AG04450 (cell line): ENCODE results near the gene MAFF. TPM values are rescaled to one million over a fixed set of nuclear protein-coding genes. Genes with fewer than 3 reads are reported as not detected.

Source experiments
- CTCF ChIA-PET: fragments of 300-600, 350-600 bp; formaldehyde crosslinking; extraction: SDS; loops from one replicate; lab custom pipeline; 2022; ENCODE audit warnings: antibody characterized with exemption, inconsistent platforms; lab: Charles Lee
- POLR2A ChIA-PET: fragments of 350-600 bp; formaldehyde crosslinking; extraction: SDS; loops from one replicate; lab custom pipeline; 2021; ENCODE audit warnings: antibody characterized with exemption, inconsistent platforms; lab: Yijun Ruan, JAX
- DNase-seq: peaks from one replicate; pipeline ENCODE4 v3.0.0-alpha.2; 2011; ENCODE audit warnings: low read depth, low spot score
- H3K27ac ChIP-seq: one replicate; pipeline ENCODE4 v1.5.1; 2012; ENCODE audit warnings: low read depth, low read length, control low read depth
- H3K27me3 ChIP-seq: one replicate; pipeline ENCODE4 v1.6.0; 2012; ENCODE audit warnings: low read length; ENCODE audit not compliant: control insufficient read depth, insufficient read depth
- H3K4me3 ChIP-seq: 2 replicates; pipeline ENCODE4 v1.5.1; 2011; ENCODE audit warnings: mild to moderate bottlenecking, low read depth, low read length, control low read depth
- H3K9me3 ChIP-seq: 2 replicates; pipeline ENCODE4 v1.5.1; 2012; ENCODE audit warnings: low read length; ENCODE audit not compliant: control insufficient read depth, insufficient read depth
- polyA plus RNA-seq: library from polyadenylated mRNA; depleted of rRNA; stranded (reverse); fragments of >200 nt; gene quantifications from 2 replicates; pipeline ENCODE4 v1.2.3, GENCODE V29; 2011; rRNA removed
- small RNA-seq: library from RNA; depleted of rRNA; stranded (forward); fragments of <200 nt; gene quantifications from one replicate; pipeline ENCODE3, GENCODE V24; 2012; ENCODE audit warnings: low read depth; ENCODE audit not compliant: insufficient read length
- TF ChIP-seq, protein P1 (sequence below): IDR thresholded peaks from 2 replicates; pipeline ENCODE4 v1.5.1; 2011; ENCODE audit warnings: low read depth, low read length, control low read depth, inconsistent platforms

The MAFF gene
- polyA plus RNA-seq, 1 experiment, result 8.3 TPM

DNA sequence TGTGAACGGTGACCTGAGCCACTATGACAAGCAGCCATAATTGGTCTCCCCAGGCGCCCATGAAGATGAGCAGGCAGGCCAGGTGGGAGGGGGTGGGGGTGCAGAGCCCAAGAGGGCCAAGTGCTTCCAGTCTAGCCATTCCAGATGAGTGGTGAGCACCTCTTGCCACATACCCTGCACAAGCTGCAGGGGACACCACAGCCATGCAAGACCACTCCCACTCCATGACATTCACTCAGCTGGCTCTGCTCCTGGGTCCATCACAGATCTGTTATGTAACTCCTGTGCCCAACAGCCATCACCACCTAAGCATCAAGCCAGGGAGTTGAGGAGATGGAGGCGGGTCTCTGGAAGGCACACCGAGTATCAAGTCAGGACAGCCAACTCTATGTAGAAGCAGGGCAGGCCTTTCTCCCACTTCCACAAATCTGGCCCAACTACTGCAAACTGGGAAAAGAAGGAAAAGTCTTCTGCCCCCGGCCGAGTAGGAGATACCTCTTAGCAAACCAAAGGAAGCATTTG, 62.6 kb downstream of the MAFF start:
- no peak overlapping the region for H3K4me3 ChIP-seq
- H3K27me3 ChIP-seq, result no peaks in the 10 kb centered on the region
- H3K9me3 ChIP-seq, result no peaks in the 10 kb centered on the region; the same call in 1 of the 2 replicates
- H3K27ac ChIP-seq, result no peak overlapping the region
- no peak for DNase-seq
- ChIA-PET CTCF (no interaction called here), POLR2A (no interaction called here)
- TF ChIP-seq, protein P1, sequence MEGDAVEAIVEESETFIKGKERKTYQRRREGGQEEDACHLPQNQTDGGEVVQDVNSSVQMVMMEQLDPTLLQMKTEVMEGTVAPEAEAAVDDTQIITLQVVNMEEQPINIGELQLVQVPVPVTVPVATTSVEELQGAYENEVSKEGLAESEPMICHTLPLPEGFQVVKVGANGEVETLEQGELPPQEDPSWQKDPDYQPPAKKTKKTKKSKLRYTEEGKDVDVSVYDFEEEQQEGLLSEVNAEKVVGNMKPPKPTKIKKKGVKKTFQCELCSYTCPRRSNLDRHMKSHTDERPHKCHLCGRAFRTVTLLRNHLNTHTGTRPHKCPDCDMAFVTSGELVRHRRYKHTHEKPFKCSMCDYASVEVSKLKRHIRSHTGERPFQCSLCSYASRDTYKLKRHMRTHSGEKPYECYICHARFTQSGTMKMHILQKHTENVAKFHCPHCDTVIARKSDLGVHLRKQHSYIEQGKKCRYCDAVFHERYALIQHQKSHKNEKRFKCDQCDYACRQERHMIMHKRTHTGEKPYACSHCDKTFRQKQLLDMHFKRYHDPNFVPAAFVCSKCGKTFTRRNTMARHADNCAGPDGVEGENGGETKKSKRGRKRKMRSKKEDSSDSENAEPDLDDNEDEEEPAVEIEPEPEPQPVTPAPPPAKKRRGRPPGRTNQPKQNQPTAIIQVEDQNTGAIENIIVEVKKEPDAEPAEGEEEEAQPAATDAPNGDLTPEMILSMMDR, result no peak

Small RNA genes within 50 kb of the gene (small RNA-seq; reads per million reads assigned to genes)
- not detected for gene RN7SL704P

Other genes starting within 250 kb of the MAFF start
- gene C22orf23, start 248.4 kb upstream of the MAFF start, polyA plus RNA-seq, result 0.45 and 0.55 TPM in 2 replicates
- gene POLR2F, start 248.3 kb upstream of the MAFF start, polyA plus RNA-seq, result 87.4 and 89.8 TPM in 2 replicates
- not detected in 2 replicates for gene SOX10, start 217.4 kb upstream of the MAFF start, polyA plus RNA-seq
- 10.5 and 11.5 TPM in 2 replicates for gene PICK1, start 144.6 kb upstream of the MAFF start, polyA plus RNA-seq
- 0.11 TPM in 1 of 2 replicates, not detected in the other for gene SLC16A8, start 117.8 kb upstream of the MAFF start, polyA plus RNA-seq
- gene BAIAP2L2, start 91.3 kb upstream of the MAFF start, polyA plus RNA-seq, result 0.04 and 0.09 TPM in 2 replicates
- 5.0 and 7.8 TPM in 2 replicates for gene PLA2G6, start 20.2 kb upstream of the MAFF start, polyA plus RNA-seq
- 36.8 and 37.2 TPM in 2 replicates for gene TMEM184B, start 71.0 kb downstream of the MAFF start, polyA plus RNA-seq
- 109 and 128 TPM in 2 replicates for gene CSNK1E, start 115.4 kb downstream of the MAFF start, polyA plus RNA-seq